GM18508 (cell line): ENCODE data around the gene AGBL5.

Experiments used
- ATAC-seq: cut with Tn5 transposase; IDR thresholded peaks from one replicate; pipeline ENCODE4 v1.9.1; 2021; ENCODE audit warnings: moderate number of reproducible peaks; ENCODE audit not compliant: insufficient read depth, unreplicated experiment

AGBL5 gene

DNA sequence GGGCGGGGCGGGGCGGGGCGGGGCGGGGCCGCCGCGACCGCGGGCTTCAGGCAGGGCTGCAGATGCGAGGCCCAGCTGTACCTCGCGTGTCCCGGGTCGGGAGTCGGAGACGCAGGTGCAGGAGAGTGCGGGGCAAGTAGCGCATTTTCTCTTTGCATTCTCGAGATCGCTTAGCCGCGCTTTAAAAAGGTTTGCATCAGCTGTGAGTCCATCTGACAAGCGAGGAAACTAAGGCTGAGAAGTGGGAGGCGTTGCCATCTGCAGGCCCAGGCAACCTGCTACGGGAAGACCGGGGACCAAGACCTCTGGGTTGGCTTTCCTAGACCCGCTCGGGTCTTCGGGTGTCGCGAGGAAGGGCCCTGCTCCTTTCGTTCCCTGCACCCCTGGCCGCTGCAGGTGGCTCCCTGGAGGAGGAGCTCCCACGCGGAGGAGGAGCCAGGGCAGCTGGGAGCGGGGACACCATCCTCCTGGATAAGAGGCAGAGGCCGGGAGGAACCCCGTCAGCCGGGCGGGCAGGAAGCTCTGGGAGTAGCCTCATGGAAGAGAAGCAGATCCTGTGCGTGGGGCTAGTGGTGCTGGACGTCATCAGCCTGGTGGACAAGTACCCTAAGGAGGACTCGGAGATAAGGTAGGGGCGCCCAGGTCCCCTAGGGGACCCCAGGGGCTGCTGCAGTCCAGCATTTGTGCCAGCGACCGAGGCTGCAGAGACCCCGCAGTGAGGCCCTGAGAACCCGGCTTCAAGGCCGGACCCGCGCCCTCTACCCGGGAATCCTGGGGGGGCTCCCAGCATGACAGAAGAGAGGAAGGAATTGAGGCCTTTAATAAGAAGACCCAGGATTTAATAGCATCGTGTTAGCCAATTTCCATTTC is 35.5 kb downstream of the AGBL5 start, which contains the start of gene KHK:
Gene KHK (plus strand): TSS at position 49 of the 870 bp plus-strand sequence. CDS start 488 bp downstream, at position 537.
- no peak for ATAC-seq

DNA sequence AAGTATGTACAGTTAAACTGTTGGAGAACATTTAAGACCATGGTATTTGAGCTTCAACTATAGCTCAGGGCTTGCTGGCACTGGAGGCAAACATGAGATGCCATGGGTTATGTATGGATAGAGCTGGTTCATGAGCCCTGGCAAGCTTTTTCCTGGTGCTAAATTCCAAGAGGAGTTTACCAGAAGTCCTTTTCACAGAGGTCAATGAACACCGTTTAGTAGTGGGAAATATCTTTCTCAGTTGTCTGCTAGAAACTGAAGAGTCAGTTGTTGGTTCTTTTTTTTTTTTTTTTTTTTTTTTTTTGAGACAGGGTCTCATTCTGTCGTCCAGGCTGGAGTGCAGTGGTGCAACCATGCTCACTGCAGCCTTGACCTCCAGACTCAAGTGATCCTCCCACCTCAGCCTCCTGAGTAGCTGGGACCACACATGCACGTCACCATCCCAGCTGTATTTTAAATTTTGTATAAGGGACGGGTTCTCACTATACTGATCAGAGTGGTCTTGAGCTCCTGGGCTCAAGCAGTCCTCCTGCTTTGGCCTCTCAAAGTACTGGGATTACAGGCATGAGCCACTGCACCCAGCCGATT is 36.4 kb downstream of the AGBL5 start:
- no peak for ATAC-seq

DNA sequence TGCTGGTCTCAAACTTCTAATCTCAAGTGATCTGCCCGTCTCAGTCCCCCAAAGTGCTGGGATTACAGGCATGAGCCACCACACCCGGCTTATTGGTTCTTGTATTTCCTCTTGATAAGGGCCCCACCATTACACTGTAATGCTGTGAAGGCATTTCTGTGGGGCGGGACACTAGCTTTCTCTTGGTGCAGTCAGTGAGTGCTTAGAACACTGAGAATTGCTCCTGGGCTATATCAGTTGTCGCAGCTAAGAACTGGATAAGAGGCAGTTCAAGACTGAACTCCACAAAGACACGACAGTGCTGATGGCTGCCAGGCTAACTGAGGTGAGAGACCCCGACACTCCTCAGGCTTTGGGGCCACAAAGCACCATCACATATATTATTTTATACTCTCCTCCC is 37.2 kb downstream of the AGBL5 start:
- ATAC-seq = no peak

DNA sequence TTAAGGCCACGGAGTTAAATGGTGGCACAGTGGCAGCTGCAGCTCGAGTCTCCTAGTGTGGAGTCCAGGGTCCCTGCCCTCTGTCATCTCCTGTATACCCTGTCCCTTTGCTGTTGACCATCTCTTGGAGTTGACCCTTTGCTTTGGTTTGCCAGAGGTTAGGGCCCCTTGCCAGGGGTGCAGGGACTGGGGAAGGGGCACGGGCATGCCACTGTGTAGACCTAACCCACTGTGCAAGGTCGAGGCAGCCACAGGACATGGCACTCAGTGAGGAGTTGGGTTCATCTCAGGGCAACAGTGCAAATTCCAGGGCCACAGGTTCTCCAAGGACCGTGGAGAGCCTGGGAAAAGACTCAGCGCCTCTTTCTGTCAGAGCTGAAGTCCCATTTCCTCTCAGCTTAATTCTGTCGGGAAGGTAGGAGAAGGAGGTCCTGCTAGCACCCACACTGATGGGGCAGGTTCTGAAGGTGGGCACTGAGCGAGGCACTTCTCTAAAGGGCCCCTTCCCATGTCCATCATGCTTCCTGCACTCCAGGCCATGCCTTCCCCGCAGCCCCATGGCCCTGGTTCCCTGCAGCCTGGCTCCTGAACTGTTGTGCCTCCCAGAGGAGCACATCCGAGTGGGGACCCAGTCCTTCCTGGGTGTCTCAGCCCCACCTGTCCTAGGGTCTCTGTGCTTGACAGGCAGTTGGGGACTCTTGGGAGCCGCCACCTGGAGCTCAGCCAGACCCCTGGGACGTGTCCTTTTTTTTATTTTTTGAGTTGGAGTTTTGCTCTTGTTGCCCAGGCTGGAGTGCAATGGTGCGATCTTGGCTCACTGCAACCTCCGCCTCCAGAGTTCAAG is 37.9 kb downstream of the AGBL5 start:
- no peak for ATAC-seq

DNA sequence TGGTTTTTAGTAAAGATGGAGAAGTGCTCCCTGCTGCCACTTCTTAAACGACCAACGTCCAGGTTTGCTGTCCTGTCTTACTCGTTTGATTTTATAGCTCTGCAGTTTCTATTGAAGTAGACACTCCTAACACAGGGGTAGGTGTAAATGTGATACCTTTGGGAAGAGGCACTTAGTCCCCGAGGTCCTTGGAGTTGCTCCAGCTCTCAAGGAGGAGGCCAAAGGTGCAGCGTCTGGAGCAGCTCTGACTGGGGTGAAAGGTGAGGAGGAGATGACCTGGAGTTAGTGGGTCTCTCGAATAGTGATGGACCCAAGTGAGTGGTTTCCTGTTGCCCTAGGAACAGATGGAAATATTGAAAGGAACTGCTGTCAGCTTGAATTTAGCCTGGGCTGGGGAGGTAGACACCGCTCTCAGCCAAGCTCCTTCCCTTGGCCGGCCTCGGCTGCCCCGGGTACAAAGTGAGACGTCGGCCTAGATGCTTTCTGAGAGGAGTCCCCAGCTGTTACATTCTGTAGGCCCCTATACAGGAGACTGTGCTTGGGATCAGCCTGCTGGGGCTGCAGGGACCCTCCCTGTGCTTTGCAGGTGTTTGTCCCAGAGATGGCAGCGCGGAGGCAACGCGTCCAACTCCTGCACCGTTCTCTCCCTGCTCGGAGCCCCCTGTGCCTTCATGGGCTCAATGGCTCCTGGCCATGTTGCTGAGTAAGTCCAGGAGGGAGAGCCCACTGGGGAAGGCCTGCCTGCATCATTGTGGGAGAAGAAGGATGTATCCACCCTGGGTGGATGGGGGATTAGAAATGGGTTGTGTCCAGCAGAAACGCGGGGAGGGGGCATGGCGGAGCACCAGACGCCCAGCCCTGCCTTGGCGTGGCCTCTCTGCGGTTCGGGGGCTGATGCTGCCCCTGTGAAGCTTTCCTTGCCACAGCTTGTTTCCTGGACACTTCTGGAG is 40.6 kb downstream of the AGBL5 start:
- no peak for ATAC-seq

DNA sequence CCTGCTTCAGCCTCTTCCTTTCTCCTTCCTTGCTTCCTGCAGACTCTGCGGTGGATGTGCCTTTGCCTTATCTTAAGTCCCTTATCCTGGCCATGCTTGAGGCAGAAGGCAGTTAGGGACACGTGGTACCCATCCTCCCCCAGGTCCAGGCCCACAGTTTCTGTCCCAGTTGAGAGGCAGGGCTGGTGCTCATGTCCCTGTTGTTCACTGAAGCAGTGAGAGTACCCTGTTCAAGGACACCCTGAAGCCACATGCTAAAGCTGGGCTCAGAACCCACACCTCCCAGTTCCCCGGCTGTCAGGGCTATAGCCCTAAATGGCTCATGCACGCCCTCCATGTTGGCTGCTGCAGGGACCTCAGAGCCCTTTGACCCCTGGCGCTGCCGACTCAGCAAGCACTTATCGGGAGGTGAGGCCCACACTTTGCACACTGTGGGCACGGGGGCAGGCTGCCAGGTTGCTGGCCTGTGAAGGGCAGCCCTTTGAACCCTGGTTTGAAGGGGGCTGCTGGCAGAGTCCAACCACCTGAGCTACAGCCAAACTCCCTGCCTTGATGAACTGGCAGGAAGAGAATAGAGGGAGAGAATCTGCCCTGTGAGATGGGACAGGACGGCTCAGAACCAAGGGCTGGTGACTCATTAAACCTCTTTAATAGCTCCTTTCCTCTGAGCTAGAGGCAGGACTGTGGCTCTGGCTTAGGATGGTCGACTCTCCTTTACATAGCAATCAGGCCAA is 41.4 kb downstream of the AGBL5 start:
- ATAC-seq = no peak

DNA sequence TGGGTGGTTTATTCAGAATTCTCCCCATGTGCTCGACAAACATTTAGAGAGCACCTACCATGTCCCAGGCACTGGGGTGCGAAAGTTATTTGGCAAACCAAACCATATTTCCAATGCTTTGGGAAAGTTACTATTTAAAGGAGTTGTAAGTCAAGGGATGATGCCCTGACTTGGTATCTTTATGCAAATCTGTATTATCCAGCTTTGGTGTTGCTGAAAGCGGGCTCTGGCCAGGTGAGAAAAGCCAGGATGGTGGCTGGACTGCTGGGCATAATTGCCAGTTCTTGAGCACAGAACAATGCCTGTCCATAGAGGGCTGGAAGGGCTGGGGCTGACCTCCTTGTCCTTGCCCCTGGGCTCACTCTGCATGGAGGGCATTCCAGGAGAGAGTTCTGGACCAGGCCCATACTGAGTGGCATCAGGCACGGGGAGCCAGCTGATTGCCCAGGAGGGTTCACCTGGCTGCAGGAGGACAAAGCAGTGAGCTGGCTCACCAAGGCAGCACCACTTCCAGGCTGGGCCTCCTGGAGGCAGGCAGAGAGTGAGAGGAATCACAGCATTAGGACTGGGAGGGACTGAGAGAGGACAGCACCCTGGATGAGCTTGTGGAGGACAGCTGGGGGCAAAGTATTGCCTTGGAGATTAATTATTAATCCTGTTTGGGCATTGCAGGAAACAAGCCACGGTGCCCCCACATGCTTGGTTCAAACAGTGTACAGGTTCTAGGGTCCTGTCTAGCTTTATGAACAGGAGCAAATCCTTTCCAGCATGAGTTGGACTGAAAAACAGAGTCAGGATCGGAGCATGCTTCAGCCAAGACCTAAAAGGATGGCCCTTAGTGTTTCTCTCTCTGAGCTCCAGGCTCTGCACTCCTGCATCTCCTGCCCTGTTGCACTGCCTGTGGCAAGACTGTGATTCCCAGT is 42.2 kb downstream of the AGBL5 start:
- ATAC-seq = no peak

DNA sequence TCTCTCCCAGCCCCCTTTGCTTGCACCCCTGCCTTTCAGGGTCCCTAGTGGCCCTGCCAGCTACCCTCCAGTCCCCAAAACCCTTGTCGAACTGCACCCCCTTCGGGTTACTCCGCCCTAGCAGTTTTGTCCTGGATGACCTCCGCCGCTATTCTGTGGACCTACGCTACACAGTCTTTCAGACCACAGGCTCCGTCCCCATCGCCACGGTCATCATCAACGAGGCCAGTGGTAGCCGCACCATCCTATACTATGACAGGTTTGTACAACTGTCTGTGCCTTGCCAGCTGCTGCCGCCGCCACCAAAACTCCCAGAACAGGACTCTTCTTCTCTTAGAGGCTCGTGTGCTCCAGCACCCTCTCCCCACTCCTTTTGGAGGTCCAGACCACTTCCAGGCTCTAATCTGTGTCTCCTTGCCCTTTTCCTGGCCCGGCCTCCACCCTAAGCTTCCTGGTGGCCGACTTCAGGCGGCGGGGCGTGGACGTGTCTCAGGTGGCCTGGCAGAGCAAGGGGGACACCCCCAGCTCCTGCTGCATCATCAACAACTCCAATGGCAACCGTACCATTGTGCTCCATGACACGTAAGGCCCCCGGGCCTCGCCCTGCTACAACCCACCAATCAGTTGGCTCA is 43.0 kb downstream of the AGBL5 start:
- ATAC-seq = no peak

DNA sequence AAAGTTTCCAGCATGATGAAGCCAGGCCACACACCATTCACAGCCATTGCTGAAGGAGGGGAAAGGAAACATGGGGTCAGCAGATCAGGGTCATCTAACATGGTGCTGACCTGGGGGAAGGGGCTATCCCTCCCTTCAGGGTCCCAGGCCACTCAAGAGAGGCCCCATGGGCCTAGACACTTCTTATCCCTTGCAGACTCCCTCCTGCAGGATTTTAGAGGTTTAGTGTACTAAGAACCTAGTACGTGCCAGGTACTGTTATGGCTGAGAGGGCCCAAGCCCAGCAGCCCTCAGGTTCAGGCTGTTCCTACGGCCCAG is 43.9 kb downstream of the AGBL5 start:
- no peak for ATAC-seq

DNA sequence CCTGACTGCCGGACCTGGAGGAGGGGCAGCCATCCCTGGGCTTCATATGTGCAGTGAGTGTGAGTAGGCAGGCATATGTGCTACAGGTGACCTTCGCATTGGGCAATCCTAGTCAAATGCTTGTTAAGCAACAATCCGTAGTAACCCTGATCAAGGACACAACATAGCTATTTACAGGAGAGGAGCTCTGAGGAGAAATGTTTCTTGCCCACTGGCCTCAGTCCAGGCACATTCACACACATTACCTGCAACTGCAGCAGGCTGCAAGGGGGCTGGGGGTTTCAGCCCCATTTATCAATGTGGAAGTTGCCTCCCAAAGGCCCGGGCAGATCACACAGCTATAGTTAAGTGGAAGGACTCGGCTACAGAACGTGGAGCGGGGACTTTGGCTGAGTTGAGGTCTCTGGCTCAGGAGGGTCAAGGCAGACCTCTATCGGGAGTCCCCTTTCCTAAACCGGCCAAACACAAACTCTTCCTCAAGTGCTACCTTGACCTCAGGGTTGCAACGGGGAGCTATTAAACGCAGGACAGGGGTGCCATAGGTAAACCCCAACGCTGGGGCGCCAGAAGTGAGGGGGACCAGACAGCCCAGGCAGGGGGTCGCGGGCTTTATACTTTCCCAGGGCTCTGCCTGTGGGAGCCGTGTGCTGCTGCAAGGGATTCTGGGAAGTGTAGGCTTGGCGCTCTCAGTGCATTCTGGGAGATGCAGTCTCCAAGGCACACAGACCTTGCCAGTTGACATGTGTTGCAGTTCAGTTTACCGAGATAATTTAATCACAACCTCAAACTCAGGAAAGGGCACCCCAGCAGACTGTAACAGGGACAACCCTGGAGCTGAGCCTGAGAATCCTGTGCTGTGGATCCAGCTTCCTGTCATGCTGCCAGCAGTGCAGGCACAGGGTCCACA is 44.5 kb downstream of the AGBL5 start:
- no peak for ATAC-seq

DNA sequence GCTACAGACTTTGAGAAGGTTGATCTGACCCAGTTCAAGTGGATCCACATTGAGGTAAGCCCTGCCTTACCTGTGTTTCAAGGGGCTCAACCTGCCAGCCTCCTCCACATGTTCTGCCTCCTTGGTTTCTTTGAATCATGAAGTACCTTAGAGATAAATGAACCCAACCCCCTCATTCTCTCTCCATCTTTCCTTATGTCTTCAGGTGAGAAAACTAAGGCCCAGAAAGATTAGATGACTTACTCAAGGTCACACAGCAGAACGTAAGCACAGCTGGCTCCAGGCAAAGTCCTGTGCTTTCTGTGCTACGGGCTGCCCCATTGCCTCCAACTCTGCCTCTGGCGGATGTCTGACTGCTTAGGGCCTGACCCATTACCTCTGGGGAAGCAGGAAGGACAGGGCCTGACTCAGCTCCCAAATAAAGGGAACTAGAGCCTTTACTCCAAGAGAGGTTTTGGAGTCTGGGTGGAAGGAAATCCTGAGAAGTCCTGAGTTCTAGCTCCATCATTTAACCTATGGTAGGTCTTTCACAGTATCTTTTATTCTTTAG is 45.4 kb downstream of the AGBL5 start:
- ATAC-seq = no peak

DNA sequence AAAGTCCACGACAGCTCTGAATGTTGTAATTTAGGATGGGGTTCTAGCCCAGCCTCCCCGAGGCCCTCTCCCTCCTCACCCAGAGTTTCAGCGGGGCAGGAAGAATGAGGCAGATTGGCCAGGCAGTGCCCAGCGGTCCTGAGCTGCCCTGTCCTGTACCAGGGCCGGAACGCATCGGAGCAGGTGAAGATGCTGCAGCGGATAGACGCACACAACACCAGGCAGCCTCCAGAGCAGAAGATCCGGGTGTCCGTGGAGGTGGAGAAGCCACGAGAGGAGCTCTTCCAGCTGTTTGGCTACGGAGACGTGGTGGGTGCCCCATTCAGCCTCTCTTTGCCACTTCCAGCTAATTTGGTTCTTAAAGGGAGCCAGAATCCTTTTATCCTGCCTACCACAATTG is 45.9 kb downstream of the AGBL5 start:
- ATAC-seq = no peak

DNA sequence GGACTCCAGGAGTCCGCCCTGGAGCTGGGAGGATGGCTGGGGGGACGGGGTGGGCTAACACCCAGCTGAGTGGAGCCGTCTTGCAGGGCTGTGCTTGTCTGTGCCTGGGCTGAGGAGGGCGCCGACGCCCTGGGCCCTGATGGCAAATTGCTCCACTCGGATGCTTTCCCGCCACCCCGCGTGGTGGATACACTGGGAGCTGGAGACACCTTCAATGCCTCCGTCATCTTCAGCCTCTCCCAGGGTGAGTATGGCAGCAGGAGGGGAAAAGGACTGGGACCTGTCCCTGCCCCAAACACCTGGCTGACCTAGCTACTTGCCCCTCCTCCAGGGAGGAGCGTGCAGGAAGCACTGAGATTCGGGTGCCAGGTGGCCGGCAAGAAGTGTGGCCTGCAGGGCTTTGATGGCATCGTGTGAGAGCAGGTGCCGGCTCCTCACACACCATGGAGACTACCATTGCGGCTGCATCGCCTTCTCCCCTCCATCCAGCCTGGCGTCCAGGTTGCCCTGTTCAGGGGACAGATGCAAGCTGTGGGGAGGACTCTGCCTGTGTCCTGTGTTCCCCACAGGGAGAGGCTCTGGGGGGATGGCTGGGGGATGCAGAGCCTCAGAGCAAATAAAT is 48.0 kb downstream of the AGBL5 start:
- no peak for ATAC-seq

DNA sequence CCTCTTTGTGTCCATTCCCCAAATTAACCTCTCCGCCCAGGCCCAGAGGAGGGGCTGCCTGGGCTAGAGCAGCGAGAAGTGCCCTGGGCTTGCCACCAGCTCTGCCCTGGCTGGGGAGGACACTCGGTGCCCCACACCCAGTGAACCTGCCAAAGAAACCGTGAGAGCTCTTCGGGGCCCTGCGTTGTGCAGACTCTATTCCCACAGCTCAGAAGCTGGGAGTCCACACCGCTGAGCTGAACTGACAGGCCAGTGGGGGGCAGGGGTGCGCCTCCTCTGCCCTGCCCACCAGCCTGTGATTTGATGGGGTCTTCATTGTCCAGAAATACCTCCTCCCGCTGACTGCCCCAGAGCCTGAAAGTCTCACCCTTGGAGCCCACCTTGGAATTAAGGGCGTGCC is 48.6 kb downstream of the AGBL5 start:
- no peak for ATAC-seq

DNA sequence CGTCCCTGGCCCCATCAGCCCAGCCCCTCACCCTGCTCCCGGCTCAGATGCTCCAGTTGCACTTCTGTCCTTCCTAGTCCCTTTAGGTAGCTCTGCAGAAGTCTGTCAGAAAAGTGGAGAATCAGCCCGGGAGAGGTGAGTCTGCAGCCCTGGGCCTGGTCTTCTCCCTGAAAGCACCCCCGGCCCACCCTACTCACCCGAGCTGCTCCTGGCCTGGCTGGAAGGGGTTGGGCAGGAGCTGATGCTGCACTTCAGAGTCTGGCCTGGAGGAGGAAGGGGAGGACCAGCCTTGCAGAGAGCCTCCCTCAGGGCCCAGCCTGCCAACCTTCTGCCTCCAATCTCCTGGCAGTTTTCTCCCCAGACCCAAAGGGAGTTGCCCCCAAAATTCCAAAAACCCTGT is 50.9 kb downstream of the AGBL5 start:
- ATAC-seq = no peak

DNA sequence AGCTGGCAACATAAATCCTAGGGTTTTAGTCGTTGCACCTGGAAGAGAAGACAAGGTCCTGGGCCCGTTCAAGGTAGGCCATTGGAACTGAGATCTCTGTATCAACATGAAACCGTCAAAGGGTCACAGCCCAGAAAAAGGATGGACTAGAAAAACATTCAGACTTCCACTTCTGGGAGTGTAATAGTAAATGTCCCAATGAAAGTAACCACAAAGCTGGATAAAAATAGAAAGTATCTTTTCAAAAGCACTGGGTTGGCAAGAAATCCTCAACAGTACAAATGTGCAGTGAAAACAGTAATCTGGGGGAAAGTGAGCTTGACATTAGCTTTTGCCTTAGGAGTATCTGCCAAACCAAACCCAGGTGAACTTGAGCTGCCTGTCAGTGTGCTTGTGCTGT is 54.5 kb downstream of the AGBL5 start:
- ATAC-seq = no peak
